Neural crest cell (in vitro differentiated cells): ENCODE data around the gene CD59. TPM values are rescaled to one million over a fixed set of nuclear protein-coding genes. Genes with fewer than 3 reads are reported as not detected.

Source experiments
- DNase-seq: peaks from one replicate; pipeline ENCODE4 v3.0.0; 2021; ENCODE audit warnings: low read depth, mixed read lengths, low spot score
- H3K27ac Mint-ChIP-seq: one replicate; pipeline ENCODE4 v1.8.0; 2021; ENCODE audit warnings: mild to moderate bottlenecking, mixed read lengths; ENCODE audit not compliant: unreplicated experiment
- H3K27me3 Mint-ChIP-seq: 2 replicates; pipeline ENCODE4 v1.8.0; 2021; ENCODE audit warnings: low read depth, mild to moderate bottlenecking, mixed read lengths
- H3K36me3 Mint-ChIP-seq: 2 replicates; pipeline ENCODE4 v1.8.0; 2021; ENCODE audit warnings: low read depth, mild to moderate bottlenecking, mixed read lengths
- H3K4me1 Mint-ChIP-seq: 2 replicates; pipeline ENCODE4 v1.8.0; 2021; ENCODE audit warnings: mixed read lengths
- H3K4me3 Mint-ChIP-seq: one replicate; pipeline ENCODE4 v1.8.0; 2021; ENCODE audit warnings: mild to moderate bottlenecking, mixed read lengths
- H3K9me3 Mint-ChIP-seq: 2 replicates; pipeline ENCODE4 v1.8.0; 2021; ENCODE audit warnings: mixed read lengths
- CTCF ChIP-seq: fragments of 200-600 bp; sonication (generic); conservative IDR thresholded peaks from 2 replicates; pipeline ENCODE4 v1.5.0; 2021; ENCODE audit warnings: antibody characterized with exemption, mild to moderate bottlenecking
- long read RNA-seq: library from polyadenylated mRNA; unstranded; transcript quantifications from one replicate; pipeline ENCODE4 v2.0.0, GENCODE V29; 2020
- total RNA-seq: library from RNA; stranded (reverse); gene quantifications from 2 replicates; pipeline ENCODE4 v1.2.1, GENCODE V29; 2021

The CD59 gene
- 80.5 and 86.3 TPM in 2 replicates for total RNA-seq
- long read RNA-seq, full-length matches to known transcripts = 181 of 205 reads
- long read RNA-seq, partial matches to known transcripts = 5 of 205 reads
- long read RNA-seq, other reads (novel, unspliced or antisense) = 19 of 205 reads

GRCh38 chr11:33736148-33736812 lies at the start of gene CD59:
CD59 (minus strand) TSS chr11:33736423; CDS start chr11:33722445, 13,978 bp downstream.
- H3K4me3 Mint-ChIP-seq = peak within 1 kb of the TSS; percentile 92
- TF ChIP-seq CTCF = peak; percentile 21
- peak; percentile 87 for DNase-seq
- peak within 1 kb of the TSS; percentile 47 for H3K27ac Mint-ChIP-seq
- H3K4me1 Mint-ChIP-seq = peaks cover 27% of the 10 kb centered on the region
- H3K27me3 Mint-ChIP-seq = peaks cover 12% of the 10 kb centered on the region
- H3K36me3 Mint-ChIP-seq = peaks cover 7% of the 10 kb centered on the region
- H3K9me3 Mint-ChIP-seq = no peaks in the 10 kb centered on the region

GRCh38 chr11:33785609-33786008 lies 49.4 kb upstream of the CD59 start:
- Mint-ChIP-seq H3K27ac (no peak overlapping the region), H3K4me3 (no peak overlapping the region), H3K27me3 (peaks cover 35% of the 10 kb centered on the region), H3K9me3 (no peaks in the 10 kb centered on the region), H3K36me3 (no peaks in the 10 kb centered on the region), H3K4me1 (no peaks in the 10 kb centered on the region)
- no peak for TF ChIP-seq CTCF
- no peak for DNase-seq

GRCh38 chr11:33779849-33780528 lies 43.8 kb upstream of the CD59 start:
- Mint-ChIP-seq H3K36me3 (no peaks in the 10 kb centered on the region), H3K27ac (no peak overlapping the region), H3K27me3 (peaks cover 52% of the 10 kb centered on the region), H3K4me1 (peaks cover 14% of the 10 kb centered on the region), H3K9me3 (no peaks in the 10 kb centered on the region), H3K4me3 (no peak overlapping the region)
- no peak for TF ChIP-seq CTCF
- DNase-seq = no peak

GRCh38 chr11:33778675-33779074 lies 42.5 kb upstream of the CD59 start:
- no peak for TF ChIP-seq CTCF
- Mint-ChIP-seq H3K9me3 (no peaks in the 10 kb centered on the region), H3K36me3 (no peaks in the 10 kb centered on the region), H3K27ac (no peak overlapping the region), H3K27me3 (peaks cover 51% of the 10 kb centered on the region), H3K4me1 (peaks cover 19% of the 10 kb centered on the region), H3K4me3 (peak overlapping the region; percentile 42)
- DNase-seq = no peak

GRCh38 chr11:33777906-33778305 lies 41.7 kb upstream of the CD59 start:
- H3K27me3 Mint-ChIP-seq = peaks cover 57% of the 10 kb centered on the region
- H3K27ac Mint-ChIP-seq = no peak overlapping the region
- DNase-seq = no peak
- no peaks in the 10 kb centered on the region for H3K36me3 Mint-ChIP-seq
- no peaks in the 10 kb centered on the region for H3K9me3 Mint-ChIP-seq
- no peak overlapping the region for H3K4me3 Mint-ChIP-seq
- no peak for TF ChIP-seq CTCF
- peaks cover 24% of the 10 kb centered on the region for H3K4me1 Mint-ChIP-seq
